Measurements from ENCODE around the gene IL17RC. TPM values are rescaled to one million over a fixed set of nuclear protein-coding genes. Genes with fewer than 3 reads are reported as not detected.

IL17RC gene
- total and polyA plus RNA-seq, 2 of the 8 experiments (the other 6 are each of a cell fraction or from before 2014, with no cell fraction given) = 11.8 to 13.0 TPM

GRCh38 chr3:9869955-9870354, 46.9 kb upstream of the IL17RC start:
- H3K36me3 ChIP-seq (ENCODE audit: control insufficient read depth in 2 of 4, insufficient read depth in 4 of 4, low read length in 3 of 4) = no peaks in the 10 kb centered on the region
- no peak overlapping the region for H3K27ac ChIP-seq (ENCODE audit: low read depth, low read length)
- H3K9ac ChIP-seq (replicated peaks in 1 of 4; ENCODE audit: extremely low read depth in 1 of 4, low read depth in 3 of 4, low read length in 3 of 4) = no peak overlapping the region
- H2BK20ac ChIP-seq (ENCODE audit: low read length) = no peak overlapping the region
- H3K4me1 ChIP-seq (replicated peaks in 1 of 4; ENCODE audit: control insufficient read depth in 3 of 4, insufficient read depth in 4 of 4, low read length in 3 of 4) = no peaks in the 10 kb centered on the region
- no peak overlapping the region for H3K4me2 ChIP-seq (ENCODE audit: insufficient read depth in 1 of 2, low read depth in 2 of 2, low read length in 2 of 2)
- H3K27me3 ChIP-seq (replicated peaks in 1 of 4; ENCODE audit: control insufficient read depth in 3 of 4, extremely low read depth in 1 of 4, insufficient read depth in 3 of 4, low read length in 3 of 4) = no peaks in the 10 kb centered on the region
- WGBS, 2 experiments (ENCODE audit: extremely low coverage in 1 of 2, insufficient coverage in 1 of 2, insufficient read length in 1 of 2, insufficient replicate concordance in 2 of 2, low coverage in 1 of 2, low lambda C conversion rate in 2 of 2, missing lambda C conversion rate in 1 of 2) = 90% methylated on average over 5 of the region's 5 CpGs; no CpG with 5 or more reads in 1 of the 2 experiments
- no peak overlapping the region for H2BK120ac ChIP-seq (replicated peaks; ENCODE audit: low read depth, low read length)
- ChIA-PET CTCF (ENCODE audit: partially characterized antibody) (no interaction called here), POLR2A (ENCODE audit: partially characterized antibody) (no interaction called here)
- no peak for DNase-seq (ENCODE audit: low read depth in 1 of 2, low spot score in 2 of 2)
- no peak overlapping the region for H3K4ac ChIP-seq (replicated peaks; ENCODE audit: insufficient read length, low read depth, low read length)
- H2AK5ac ChIP-seq (ENCODE audit: low read depth, low read length) = no peak overlapping the region
- H4K91ac ChIP-seq (replicated peaks; ENCODE audit: insufficient read length, low read length) = no peak overlapping the region
- H3K79me2 ChIP-seq (ENCODE audit: control insufficient read depth in 1 of 2, insufficient read depth in 2 of 2, low read length in 2 of 2) = no peaks in the 10 kb centered on the region
- H3K4me3 ChIP-seq (ENCODE audit: extremely low read depth in 1 of 4, insufficient read depth in 2 of 4, low read depth in 3 of 4, low read length in 4 of 4) = no peak overlapping the region
- H2BK5ac ChIP-seq (ENCODE audit: low read depth, low read length) = no peak overlapping the region
- no peak overlapping the region for H4K5ac ChIP-seq (ENCODE audit: insufficient read length, low read depth, low read length)
- no peak overlapping the region for H3K23ac ChIP-seq (ENCODE audit: insufficient read length)
- H3K56ac ChIP-seq (replicated peaks; ENCODE audit: insufficient read length, low read depth, low read length) = no peak overlapping the region
- no peak for TF ChIP-seq CREB1 (IDR thresholded peaks at IDR 0.05)
- no peak for TF ChIP-seq CBX5 (IDR thresholded peaks at IDR 0.05; ENCODE audit: low read depth, low read length)
- no peak for TF ChIP-seq TAF1 (IDR thresholded peaks at IDR 0.05; ENCODE audit: low read depth, low read length)
- TF ChIP-seq HDAC6 (IDR thresholded peaks at IDR 0.05; ENCODE audit: low read depth, low read length) = no peak
- no peak for TF ChIP-seq JUN (IDR thresholded peaks at IDR 0.05; ENCODE audit: low read depth, low read length)
- TF ChIP-seq GTF2F1 (IDR thresholded peaks at IDR 0.05; ENCODE audit: borderline replicate concordance, low read depth, low read length) = no peak
- no peak for TF ChIP-seq CHD1 (IDR thresholded peaks at IDR 0.05; ENCODE audit: low read depth, low read length)
- TF ChIP-seq RAD21 (IDR thresholded peaks at IDR 0.05 in 1 of 2, conservative IDR thresholded peaks at IDR 0.05 in 1 of 2; ENCODE audit: low read depth in 2 of 2, low read length in 2 of 2) = no peak
- no peak for TF ChIP-seq RFX5 (IDR thresholded peaks at IDR 0.05; ENCODE audit: borderline replicate concordance, low read depth, low read length)
- no peak for TF ChIP-seq TAF7 (optimal IDR thresholded peaks at IDR 0.05; ENCODE audit: borderline replicate concordance, low read depth, low read length)
- no peak for TF ChIP-seq PHF8 (conservative IDR thresholded peaks at IDR 0.05; ENCODE audit: low read depth, low read length)
- no peak overlapping the region for H2BK12ac ChIP-seq (ENCODE audit: low read depth, low read length)
- no peak overlapping the region for H3K18ac ChIP-seq (ENCODE audit: extremely low read depth, low read length)
- no peak for FAIRE-seq
- no peaks in the 10 kb centered on the region for H3K79me1 ChIP-seq (ENCODE audit: low read depth, low read length)
- no peak overlapping the region for H2BK15ac ChIP-seq (ENCODE audit: low read length)
- H4K20me1 ChIP-seq (replicated peaks in 1 of 2; ENCODE audit: control insufficient read depth in 1 of 2, insufficient read depth in 2 of 2, low read length in 2 of 2) = no peaks in the 10 kb centered on the region
- H4K8ac ChIP-seq (ENCODE audit: extremely low read depth, insufficient read depth, low read length) = no peak overlapping the region
- H3K9me3 ChIP-seq (ENCODE audit: insufficient read depth in 2 of 2, low read depth in 1 of 2, low read length in 1 of 2) = no peaks in the 10 kb centered on the region
- H3K23me2 ChIP-seq (ENCODE audit: low read depth, low read length) = no peaks in the 10 kb centered on the region
- H3K14ac ChIP-seq (ENCODE audit: insufficient read length) = no peak overlapping the region
- H2AFZ ChIP-seq (ENCODE audit: low read length) = no peak overlapping the region
